HL-60 (cell line): ENCODE results near the gene KIF5A.

Source experiments
- DNase-seq, 2 experiments: peaks; one replicate each; pipeline ENCODE4 v3.0.0-alpha.2; 2010 to 2020; ENCODE audit warnings: low read depth in 1 of 2, low spot score in 1 of 2
- H3K27ac ChIP-seq: fragments of 250-450 bp; sonication (Bioruptor Pico); replicated peaks from 2 replicates; pipeline ENCODE4 v1.5.1; 2020; ENCODE audit warnings: mild to moderate bottlenecking, moderate library complexity
- H3K27me3 ChIP-seq: fragments of 250-450 bp; sonication (Bioruptor Pico); 2 replicates; pipeline ENCODE4 v1.5.1; 2021; ENCODE audit warnings: mild to moderate bottlenecking, moderate library complexity; ENCODE audit not compliant: insufficient read depth, poor library complexity, severe bottlenecking
- H3K4me3 ChIP-seq: replicated peaks from 2 replicates; pipeline ENCODE4 v1.5.1; 2011; ENCODE audit warnings: mild to moderate bottlenecking, control low read depth, low read length; ENCODE audit not compliant: insufficient read depth
- GABPA ChIP-seq: IDR thresholded peaks from 2 replicates; pipeline ENCODE4 v1.6.1; 2012; ENCODE audit warnings: low read depth
- POLR2AphosphoS5 ChIP-seq: IDR thresholded peaks from 2 replicates; pipeline ENCODE4 v1.6.1; 2012; ENCODE audit warnings: low read depth
- SPI1 ChIP-seq: IDR thresholded peaks from 2 replicates; pipeline ENCODE4 v1.6.1; 2012; ENCODE audit warnings: low read depth, mild to moderate bottlenecking, borderline replicate concordance
- TF ChIP-seq, protein P1 (sequence below): IDR thresholded peaks from one replicate; pipeline ENCODE4 v1.5.1; 2011; ENCODE audit warnings: low read length, control low read depth, inconsistent platforms; ENCODE audit not compliant: insufficient read depth
- TF ChIP-seq, protein P2 (sequence below): IDR thresholded peaks from 2 replicates; pipeline ENCODE4 v1.6.1; 2012; ENCODE audit warnings: low read depth; ENCODE audit not compliant: insufficient replicate concordance

KIF5A gene

DNA sequence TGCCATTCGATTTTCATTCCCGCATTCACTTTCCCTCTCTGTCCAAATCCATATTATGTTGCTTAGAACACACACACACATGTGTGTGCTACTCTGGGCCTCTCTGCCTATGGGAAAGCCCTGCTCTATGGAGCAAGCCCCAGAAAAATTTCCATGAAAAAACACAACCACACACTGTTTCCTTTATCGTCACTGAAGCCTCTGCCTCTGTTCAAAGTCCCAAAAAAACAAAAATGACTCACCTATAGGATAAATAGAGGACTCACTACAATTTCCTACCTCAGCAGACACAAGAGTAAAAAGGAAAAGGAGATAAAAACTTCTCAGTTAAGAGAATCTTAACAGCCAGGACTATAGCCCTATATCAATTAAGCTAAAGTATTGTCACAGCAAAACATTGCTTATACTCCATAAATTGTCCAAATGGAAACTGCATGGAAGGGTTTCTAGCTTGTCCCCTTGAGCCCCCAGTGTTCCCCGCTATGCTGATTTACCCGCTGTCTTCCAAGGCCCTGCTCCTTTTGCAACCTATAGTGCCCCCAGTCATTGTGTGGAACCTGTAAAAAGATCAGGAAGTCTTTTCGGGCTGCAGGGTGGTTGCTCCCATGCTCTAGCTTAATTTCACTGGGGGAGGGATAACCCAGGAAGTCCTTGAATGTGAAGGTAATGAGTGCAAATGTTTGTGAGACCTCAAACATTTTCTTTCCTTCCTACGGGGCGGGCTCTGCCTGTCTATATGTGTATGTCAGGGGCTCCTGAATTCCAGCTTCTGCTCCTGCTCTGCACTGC lies 30.0 kb downstream of the KIF5A start:
- DNase-seq, result no peak
- Histone ChIP-seq H3K27me3 (no peaks in the 10 kb centered on the region), H3K27ac (no peak overlapping the region), H3K4me3 (no peak overlapping the region)
- TF ChIP-seq, protein P1, sequence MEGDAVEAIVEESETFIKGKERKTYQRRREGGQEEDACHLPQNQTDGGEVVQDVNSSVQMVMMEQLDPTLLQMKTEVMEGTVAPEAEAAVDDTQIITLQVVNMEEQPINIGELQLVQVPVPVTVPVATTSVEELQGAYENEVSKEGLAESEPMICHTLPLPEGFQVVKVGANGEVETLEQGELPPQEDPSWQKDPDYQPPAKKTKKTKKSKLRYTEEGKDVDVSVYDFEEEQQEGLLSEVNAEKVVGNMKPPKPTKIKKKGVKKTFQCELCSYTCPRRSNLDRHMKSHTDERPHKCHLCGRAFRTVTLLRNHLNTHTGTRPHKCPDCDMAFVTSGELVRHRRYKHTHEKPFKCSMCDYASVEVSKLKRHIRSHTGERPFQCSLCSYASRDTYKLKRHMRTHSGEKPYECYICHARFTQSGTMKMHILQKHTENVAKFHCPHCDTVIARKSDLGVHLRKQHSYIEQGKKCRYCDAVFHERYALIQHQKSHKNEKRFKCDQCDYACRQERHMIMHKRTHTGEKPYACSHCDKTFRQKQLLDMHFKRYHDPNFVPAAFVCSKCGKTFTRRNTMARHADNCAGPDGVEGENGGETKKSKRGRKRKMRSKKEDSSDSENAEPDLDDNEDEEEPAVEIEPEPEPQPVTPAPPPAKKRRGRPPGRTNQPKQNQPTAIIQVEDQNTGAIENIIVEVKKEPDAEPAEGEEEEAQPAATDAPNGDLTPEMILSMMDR, result no peak
- TF ChIP-seq, protein P2, sequence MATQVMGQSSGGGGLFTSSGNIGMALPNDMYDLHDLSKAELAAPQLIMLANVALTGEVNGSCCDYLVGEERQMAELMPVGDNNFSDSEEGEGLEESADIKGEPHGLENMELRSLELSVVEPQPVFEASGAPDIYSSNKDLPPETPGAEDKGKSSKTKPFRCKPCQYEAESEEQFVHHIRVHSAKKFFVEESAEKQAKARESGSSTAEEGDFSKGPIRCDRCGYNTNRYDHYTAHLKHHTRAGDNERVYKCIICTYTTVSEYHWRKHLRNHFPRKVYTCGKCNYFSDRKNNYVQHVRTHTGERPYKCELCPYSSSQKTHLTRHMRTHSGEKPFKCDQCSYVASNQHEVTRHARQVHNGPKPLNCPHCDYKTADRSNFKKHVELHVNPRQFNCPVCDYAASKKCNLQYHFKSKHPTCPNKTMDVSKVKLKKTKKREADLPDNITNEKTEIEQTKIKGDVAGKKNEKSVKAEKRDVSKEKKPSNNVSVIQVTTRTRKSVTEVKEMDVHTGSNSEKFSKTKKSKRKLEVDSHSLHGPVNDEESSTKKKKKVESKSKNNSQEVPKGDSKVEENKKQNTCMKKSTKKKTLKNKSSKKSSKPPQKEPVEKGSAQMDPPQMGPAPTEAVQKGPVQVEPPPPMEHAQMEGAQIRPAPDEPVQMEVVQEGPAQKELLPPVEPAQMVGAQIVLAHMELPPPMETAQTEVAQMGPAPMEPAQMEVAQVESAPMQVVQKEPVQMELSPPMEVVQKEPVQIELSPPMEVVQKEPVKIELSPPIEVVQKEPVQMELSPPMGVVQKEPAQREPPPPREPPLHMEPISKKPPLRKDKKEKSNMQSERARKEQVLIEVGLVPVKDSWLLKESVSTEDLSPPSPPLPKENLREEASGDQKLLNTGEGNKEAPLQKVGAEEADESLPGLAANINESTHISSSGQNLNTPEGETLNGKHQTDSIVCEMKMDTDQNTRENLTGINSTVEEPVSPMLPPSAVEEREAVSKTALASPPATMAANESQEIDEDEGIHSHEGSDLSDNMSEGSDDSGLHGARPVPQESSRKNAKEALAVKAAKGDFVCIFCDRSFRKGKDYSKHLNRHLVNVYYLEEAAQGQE, result no peak
- TF ChIP-seq GABPA (no peak), SPI1 (no peak), POLR2AphosphoS5 (no peak)

GRCh38 chr12:57580466-57580795 lies 30.6 kb downstream of the KIF5A start:
- Histone ChIP-seq H3K4me3 (no peak overlapping the region), H3K27ac (no peak overlapping the region), H3K27me3 (no peaks in the 10 kb centered on the region)
- TF ChIP-seq POLR2AphosphoS5, result no peak
- TF ChIP-seq, protein P2, result no peak
- TF ChIP-seq, protein P1, result no peak
- TF ChIP-seq GABPA, result no peak
- no peak for TF ChIP-seq SPI1
- no peak for DNase-seq

GRCh38 chr12:57581802-57582201 lies 32.0 kb downstream of the KIF5A start:
- Histone ChIP-seq H3K4me3 (no peak overlapping the region), H3K27ac (no peak overlapping the region), H3K27me3 (peaks cover 6% of the 10 kb centered on the region)
- TF ChIP-seq SPI1 (no peak), POLR2AphosphoS5 (no peak), GABPA (no peak)
- TF ChIP-seq, protein P2, result no peak
- TF ChIP-seq, protein P1, result no peak
- no peak for DNase-seq
